K562 (cell line): Measurements from ENCODE around the gene VPS41. TPM values are rescaled to one million over a fixed set of nuclear protein-coding genes. Genes with fewer than 3 reads are reported as not detected.

Source experiments
- ATAC-seq: fragments of 200-7000 bp; cut with Tn5 transposase; 3 replicates; pipeline ENCODE4 v1.9.1; 2020; ENCODE audit warnings: moderate library complexity
- BruUV-seq: library from RNA; stranded (reverse); fragments of 400-500 nt; replicated peaks from 2 replicates; lab custom pipeline; 2021; lab: Mats Ljungman, UMichigan
- CTCF ChIA-PET: fragments of 300-600 bp; formaldehyde crosslinking; extraction: SDS; loops from one replicate; lab custom pipeline; 2021; ENCODE audit warnings: low intra/inter-chr PET ratio; lab: Yijun Ruan, JAX
- POLR2A ChIA-PET: fragments of 300-600, 350-650 bp; sonication (Branson Sonifier 250); formaldehyde crosslinking; extraction: SDS; loops from one replicate; lab custom pipeline; 2021; ENCODE audit warnings: antibody characterized with exemption, inconsistent platforms; lab: Yijun Ruan, JAX
- DNase-seq, 4 experiments: peaks; one replicate each; pipeline versions ENCODE4 v3.0.0 to v3.0.0-alpha.2; 2011 to 2018; ENCODE audit warnings: low spot score in 3 of 4, mixed read lengths in 3 of 4; ENCODE audit errors: extremely low read depth in 1 of 4
- FAIRE-seq: peaks from 2 replicates; lab custom pipeline; 2011; peaks lifted over from hg19 to GRCh38; lab: Jason Lieb, UNC
- H2AFZ ChIP-seq: 2 replicates; pipeline ENCODE4 v1.6.0; 2011; ENCODE audit warnings: low read depth, low read length, control low read depth, inconsistent platforms
- H3K27ac ChIP-seq: fragments of 200-600 bp; 3 replicates; pipeline ENCODE4 v1.8.0; 2011; ENCODE audit warnings: low read depth, mild to moderate bottlenecking, control low read depth, inconsistent platforms, low read length, moderate library complexity, mixed read lengths; ENCODE audit errors: extremely low read depth
- H3K27me3 ChIP-seq, 2 experiments: fragments of 300-600 bp in 1 of 2; 2 replicates in 1 of 2; 3 replicates in 1 of 2; pipeline versions ENCODE4 v1.6.0 to v1.8.0; 2011; ENCODE audit warnings: inconsistent platforms in 2 of 2, low read length in 2 of 2, mild to moderate bottlenecking in 1 of 2, mixed read lengths in 1 of 2, moderate library complexity in 1 of 2; ENCODE audit not compliant: control insufficient read depth in 2 of 2, insufficient read depth in 2 of 2
- H3K36me3 ChIP-seq: fragments of 300-600 bp; 3 replicates; pipeline ENCODE4 v1.8.0; 2011; ENCODE audit warnings: mild to moderate bottlenecking, low read length, inconsistent platforms; ENCODE audit not compliant: control insufficient read depth, insufficient read depth
- H3K4me1 ChIP-seq, 2 experiments: fragments of 200-600 bp in 1 of 2; replicated peaks in 1 of 2; 2 replicates in 1 of 2; 3 replicates in 1 of 2; pipeline versions ENCODE4 v1.5.1 to v1.8.0; 2011; ENCODE audit warnings: inconsistent platforms in 2 of 2, low read length in 2 of 2, mild to moderate bottlenecking in 1 of 2, mixed read lengths in 1 of 2, moderate library complexity in 1 of 2; ENCODE audit not compliant: control insufficient read depth in 2 of 2, insufficient read depth in 2 of 2
- H3K4me2 ChIP-seq: 2 replicates; pipeline ENCODE4 v1.6.1; 2011; ENCODE audit warnings: low read length, control low read depth, inconsistent platforms, mixed read lengths; ENCODE audit not compliant: insufficient read depth
- H3K4me3 ChIP-seq: fragments of 200-600 bp; sonication (generic), shearing (Covaris generic); 2 replicates; pipeline ENCODE4 v1.5.1; 2016; ENCODE audit warnings: control low read depth, inconsistent platforms
- H3K79me2 ChIP-seq: fragments of 200-600 bp; 3 replicates; pipeline ENCODE4 v1.8.0; 2011; ENCODE audit warnings: low read length, inconsistent platforms; ENCODE audit not compliant: control insufficient read depth, insufficient read depth
- H3K9ac ChIP-seq, 2 experiments: 2 replicates each; pipeline versions ENCODE4 v1.6.0 to v1.6.1; 2011; ENCODE audit warnings: low read depth in 2 of 2, low read length in 2 of 2, control low read depth in 1 of 2, inconsistent platforms in 1 of 2, mild to moderate bottlenecking in 1 of 2, mixed read lengths in 1 of 2; ENCODE audit not compliant: insufficient read depth in 1 of 2
- H3K9me1 ChIP-seq: one replicate; pipeline ENCODE4 v1.6.0; 2011; ENCODE audit warnings: inconsistent platforms, mild to moderate bottlenecking, low read length, moderate library complexity; ENCODE audit not compliant: control insufficient read depth, insufficient read depth
- H3K9me3 ChIP-seq: replicated peaks from 2 replicates; pipeline ENCODE4 v1.5.1; 2011; ENCODE audit warnings: low read depth, low read length, inconsistent platforms; ENCODE audit not compliant: control insufficient read depth, insufficient read depth
- H4K20me1 ChIP-seq: replicated peaks from 2 replicates; pipeline ENCODE4 v1.6.1; 2011; ENCODE audit warnings: low read length, inconsistent platforms, mixed read lengths; ENCODE audit not compliant: control insufficient read depth, insufficient read depth
- ARID2 ChIP-seq: fragments of 450-650 bp; IDR thresholded peaks from 2 replicates; pipeline ENCODE4 v1.6.1; 2017; ENCODE audit warnings: antibody characterized with exemption, mild to moderate bottlenecking
- BRF1 ChIP-seq: IDR thresholded peaks from 3 replicates; pipeline ENCODE4 v1.6.1; 2011; ENCODE audit warnings: borderline replicate concordance, mild to moderate bottlenecking; ENCODE audit not compliant: insufficient read length; ENCODE audit errors: extremely low read depth
- BRF2 ChIP-seq: IDR thresholded peaks from 3 replicates; pipeline ENCODE4 v1.6.1; 2011; ENCODE audit warnings: borderline replicate concordance, mild to moderate bottlenecking; ENCODE audit not compliant: insufficient read length, insufficient read depth
- HIVEP1 ChIP-seq: fragments of 250-450 bp; sonication (Bioruptor Pico); IDR thresholded peaks from 2 replicates; pipeline ENCODE4 v1.4.0; 2020; ENCODE audit warnings: mild to moderate bottlenecking
- HMG20B ChIP-seq: fragments of 250-450 bp; sonication (Bioruptor Pico); IDR thresholded peaks from 2 replicates; pipeline ENCODE4 v1.5.0; 2021; ENCODE audit warnings: mild to moderate bottlenecking
- NEUROD1 ChIP-seq: fragments of 150-350 bp; IDR thresholded peaks from 2 replicates; pipeline ENCODE4 v1.6.1; 2014; ENCODE audit warnings: borderline replicate concordance, low read length, low read depth; ENCODE audit not compliant: partially characterized antibody
- NR2F6 ChIP-seq: fragments of 450-650 bp; formaldehyde crosslinking; IDR thresholded peaks from 2 replicates; pipeline ENCODE4 v1.4.0; 2020; ENCODE audit warnings: mild to moderate bottlenecking
- SAFB2 ChIP-seq: fragments of 200-400 bp; formaldehyde crosslinking; IDR thresholded peaks from 2 replicates; pipeline ENCODE4 v1.6.1; 2018; ENCODE audit warnings: borderline replicate concordance, low read length, low read depth, moderate library complexity; ENCODE audit not compliant: severe bottlenecking
- SMAD1 ChIP-seq: fragments of 150-350 bp; IDR thresholded peaks from 2 replicates; pipeline ENCODE4 v1.6.1; 2014; ENCODE audit warnings: low read length, low read depth; ENCODE audit not compliant: partially characterized antibody
- TRIM24 ChIP-seq, 2 experiments: fragments of 450-650 bp; IDR thresholded peaks; 2 replicates each; pipeline ENCODE4 v1.6.1; 2016
- ZNF561 ChIP-seq: fragments of 450-650 bp; formaldehyde crosslinking; conservative IDR thresholded peaks from 2 replicates; pipeline ENCODE4 v1.4.0; 2020; ENCODE audit warnings: mild to moderate bottlenecking, moderate library complexity
- WGBS: fragments of 100-300 bp; shearing (Covaris generic); methylation state at CpG from one replicate; pipeline ENCODE4 v1.1.6; 2016; ENCODE audit warnings: low coverage, mixed read lengths; ENCODE audit not compliant: insufficient coverage; ENCODE audit errors: missing lambda C conversion rate; 5-methylcytosine and 5-hydroxymethylcytosine counted together
- in situ Hi-C: fragments of 300-500 bp; cut with MboI; formaldehyde crosslinking; loops from 4 replicates; pipeline ENCODE4 v1.15.0; 2018; ENCODE audit warnings: inconsistent platforms, mixed read lengths
- intact Hi-C: fragments of 100-400 bp; cut with micrococcal nuclease; formaldehyde crosslinking; loops from 2 replicates; pipeline ENCODE4 v1.14.2; 2022
- polyA plus RNA-seq, 8 experiments: library from polyadenylated mRNA; depleted of rRNA in 4 of 8; stranded (reverse) in 5 of 8; unstranded in 3 of 8; fragments of >200 nt; fragmentation: Nextera tagmentation in 2 of 8; fragmentation: Illumina TruSeq in 1 of 8; extraction: Ambion mirVana in 2 of 8; extraction: Trizol in 1 of 8; gene quantifications; 2 replicates each; pipeline versions ENCODE4 v1.2.1 to v1.2.3, GENCODE V29; 2011 to 2014; ENCODE audit warnings: inconsistent platforms in 1 of 8, missing spikeins in 1 of 8
- total RNA-seq, 7 experiments: library from RNA; depleted of rRNA in 6 of 7; stranded (reverse); fragments of >200 nt in 6 of 7; fragmentation: Illumina TruSeq in 2 of 7; extraction: Trizol in 2 of 7; gene quantifications; 2 replicates each; pipeline versions ENCODE4 v1.2.1 to v1.2.3, GENCODE V29; 2011 to 2021; ENCODE audit warnings: low replicate concordance in 1 of 7

The VPS41 gene
- total and polyA plus RNA-seq, 9 of the 15 experiments (the other 6 are each of a cell fraction or from before 2014, with no cell fraction given) = 17.7 to 46.8 (median 32.1) TPM

DNA sequence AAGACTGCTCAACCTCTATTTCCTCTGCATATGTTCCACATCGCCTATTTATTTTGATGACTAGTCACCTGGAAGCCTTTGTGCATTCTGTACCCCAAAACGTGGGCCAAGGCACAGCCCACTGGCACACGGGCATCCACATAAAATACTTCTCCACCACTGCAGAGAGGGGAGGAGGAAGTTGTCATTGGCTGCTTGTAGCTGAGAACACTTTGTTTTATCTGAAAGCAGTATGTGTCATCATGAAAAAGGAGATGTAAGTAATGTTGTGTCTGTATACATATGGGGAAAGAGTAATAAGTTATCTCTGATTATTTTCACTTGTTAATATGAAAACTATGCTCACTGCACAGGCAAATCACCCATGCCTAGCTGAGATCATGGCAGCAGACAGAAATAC, 229.6 kb downstream of the VPS41 start:
- ATAC-seq (no peak), FAIRE-seq (no peak), DNase-seq (no peak)
- Histone ChIP-seq H3K36me3 (no peaks in the 10 kb centered on the region), H3K9ac (no peak overlapping the region), H3K9me3 (no peaks in the 10 kb centered on the region), H3K4me3 (no peak overlapping the region), H3K4me1 (no peaks in the 10 kb centered on the region), H3K79me2 (no peaks in the 10 kb centered on the region), H2AFZ (no peak overlapping the region), H3K4me2 (no peak overlapping the region), H3K27me3 (peaks cover 0 to 10% of the 10 kb centered on the region in 2 experiments; a peak in 3 of 5 replicates), H3K9me1 (no peaks in the 10 kb centered on the region), H3K27ac (no peak overlapping the region), H4K20me1 (no peaks in the 10 kb centered on the region; the same call in 1 of the 2 replicates)
- 0% methylated on average over 3 of the region's 3 CpGs for WGBS
- in situ Hi-C loops = no loop called here
- BruUV-seq = no TSS peak
- CTCF ChIA-PET = no interaction called here
- TF ChIP-seq BRF2 (no peak), NEUROD1 (no peak), HIVEP1 (CRISPR knock-in tag) (no peak), SMAD1 (no peak), HMG20B (CRISPR knock-in tag) (no peak), ARID2 (no peak), TRIM24 (IDR thresholded peaks at IDR 0.05) (no peak), SAFB2 (no peak), NR2F6 (CRISPR knock-in tag) (no peak), ZNF561 (no peak), BRF1 (no peak)
- POLR2A ChIA-PET = interaction anchor here (1.0 to 1.3 kb wide), 2 partner anchors 10 to 121 kb away, joined by 3 to 5 read pairs; no protein-coding TSS in a partner anchor
- intact Hi-C loops = no loop called here
